Keratinocyte (primary cell): Measurements from ENCODE around the gene AXIN1. TPM values are rescaled to one million over a fixed set of nuclear protein-coding genes. Genes with fewer than 3 reads are reported as not detected.

Experiments used
- DNase-seq: peaks from one replicate; pipeline ENCODE4 v3.0.0-alpha.2; 2011; ENCODE audit warnings: low read depth, missing footprints, low spot score
- FAIRE-seq: peaks from 2 replicates; lab custom pipeline; 2011; peaks lifted over from hg19 to GRCh38; lab: Jason Lieb, UNC
- H2AFZ ChIP-seq: 2 replicates; pipeline ENCODE4 v1.6.0; 2012; ENCODE audit warnings: low read length, control low read depth, inconsistent platforms; ENCODE audit not compliant: control insufficient read depth
- H3K27ac ChIP-seq: 2 replicates; pipeline ENCODE4 v1.5.1; 2011; ENCODE audit warnings: low read length; ENCODE audit not compliant: control insufficient read depth, insufficient read depth
- H3K27me3 ChIP-seq: 3 replicates; pipeline ENCODE4 v1.6.0; 2011; ENCODE audit warnings: low read length; ENCODE audit not compliant: control insufficient read depth, insufficient read depth; ENCODE audit errors: extremely low read depth
- H3K36me3 ChIP-seq, 2 experiments: 2 replicates in 1 of 2; 3 replicates in 1 of 2; pipeline ENCODE4 v1.5.1; 2011; ENCODE audit warnings: low read length in 2 of 2, mild to moderate bottlenecking in 1 of 2; ENCODE audit not compliant: control insufficient read depth in 2 of 2, insufficient read depth in 2 of 2; ENCODE audit errors: extremely low read depth in 1 of 2
- H3K4me1 ChIP-seq: 3 replicates; pipeline ENCODE4 v1.5.1; 2011; ENCODE audit warnings: low read length; ENCODE audit not compliant: control insufficient read depth, insufficient read depth; ENCODE audit errors: extremely low read depth
- H3K4me2 ChIP-seq: 3 replicates; pipeline ENCODE4 v1.6.0; 2011; ENCODE audit warnings: low read depth, low read length; ENCODE audit not compliant: control insufficient read depth, insufficient read depth; ENCODE audit errors: extremely low read depth
- H3K4me3 ChIP-seq, 3 experiments: fragments of 200-600 bp in 1 of 3; sonication (generic) in 1 of 3; 2 replicates in 2 of 3; 3 replicates in 1 of 3; pipeline ENCODE4 v1.5.1; 2011 to 2016; ENCODE audit warnings: low read length in 3 of 3, mild to moderate bottlenecking in 3 of 3, control low read depth in 2 of 3, inconsistent platforms in 1 of 3, low read depth in 1 of 3, mixed read lengths in 1 of 3, mixed run types in 1 of 3, moderate library complexity in 1 of 3; ENCODE audit not compliant: control insufficient read depth in 2 of 3, insufficient read depth in 2 of 3; ENCODE audit errors: extremely low read depth in 1 of 3
- H3K79me2 ChIP-seq: 2 replicates; pipeline ENCODE4 v1.6.0; 2012; ENCODE audit warnings: low read length; ENCODE audit not compliant: control insufficient read depth, insufficient read depth
- H3K9ac ChIP-seq: 3 replicates; pipeline ENCODE4 v1.6.0; 2011; ENCODE audit warnings: low read length; ENCODE audit not compliant: control insufficient read depth, insufficient read depth; ENCODE audit errors: extremely low read depth
- H3K9me1 ChIP-seq: 3 replicates; pipeline ENCODE4 v1.6.0; 2011; ENCODE audit warnings: low read length; ENCODE audit not compliant: control insufficient read depth, insufficient read depth; ENCODE audit errors: extremely low read depth
- H3K9me3 ChIP-seq: 2 replicates; pipeline ENCODE4 v1.5.1; 2012; ENCODE audit warnings: low read depth, low read length; ENCODE audit not compliant: control insufficient read depth
- H4K20me1 ChIP-seq: 3 replicates; pipeline ENCODE4 v1.6.0; 2011; ENCODE audit warnings: low read length; ENCODE audit not compliant: control insufficient read depth, insufficient read depth; ENCODE audit errors: extremely low read depth
- CTCF ChIP-seq, 3 experiments: IDR thresholded peaks in 1 of 3; conservative IDR thresholded peaks in 1 of 3; optimal IDR thresholded peaks in 1 of 3; 2 replicates in 2 of 3; 3 replicates in 1 of 3; pipeline versions ENCODE3 to v1.5.1; 2011; ENCODE audit warnings: low read length in 3 of 3, mild to moderate bottlenecking in 3 of 3, moderate library complexity in 2 of 3, control low read depth in 1 of 3, inconsistent platforms in 1 of 3; ENCODE audit not compliant: insufficient read depth in 2 of 3; ENCODE audit errors: extremely low read depth in 1 of 3
- EZH2 ChIP-seq: IDR thresholded peaks from one replicate; pipeline ENCODE4 v1.6.1; 2012; ENCODE audit warnings: inconsistent platforms, mild to moderate bottlenecking, low read length, moderate library complexity
- dilution Hi-C: fragments of 300-500 bp; cut with MboI; formaldehyde crosslinking; loops from one replicate; pipeline ENCODE4 v1.7.0; 2020; ENCODE audit warnings: low sequenced_read_pairs; ENCODE audit not compliant: extremely low pct_ligation_motif_present
- polyA plus RNA-seq, 5 experiments: library from polyadenylated mRNA; depleted of rRNA in 3 of 5; stranded (reverse) in 3 of 5; stranded (forward) in 1 of 5; unstranded in 1 of 5; fragments of >200 nt; gene quantifications; 1 replicate in 1 of 5; 2 replicates in 3 of 5; 3 replicates in 1 of 5; pipeline versions ENCODE4 v1.2.1 to v1.2.3, GENCODE V29; 2011 to 2012; ENCODE audit warnings: missing spikeins in 2 of 5, low read depth in 1 of 5, low replicate concordance in 1 of 5

AXIN1 gene
- polyA plus RNA-seq, 1 donor (not counting 4 experiments of a cell fraction or from before 2014, with no cell fraction given): 8.8 TPM

GRCh38 chr16:320206-320605 is 32.3 kb downstream of the AXIN1 start:
- Histone ChIP-seq H3K79me2 (peaks cover 85% of the 10 kb centered on the region), H3K4me1 (peaks cover 3% of the 10 kb centered on the region), H3K27me3 (no peaks in the 10 kb centered on the region), H3K4me3 (no peak overlapping the region), H3K27ac (no peak overlapping the region), H3K4me2 (no peak overlapping the region), H3K9me1 (no peaks in the 10 kb centered on the region), H3K36me3 (peaks cover 5 to 19% of the 10 kb centered on the region in 2 experiments), H3K9me3 (no peaks in the 10 kb centered on the region), H4K20me1 (peaks cover 32% of the 10 kb centered on the region), H3K9ac (no peak overlapping the region), H2AFZ (no peak overlapping the region)
- FAIRE-seq (no peak), DNase-seq (no peak)
- dilution Hi-C loops: no loop called here
- TF ChIP-seq CTCF (optimal IDR thresholded peaks at IDR 0.05 in 1 of 3, IDR thresholded peaks at IDR 0.05 in 1 of 3, conservative IDR thresholded peaks at IDR 0.05 in 1 of 3; ENCODE audit: extremely low read depth in 1 of 3, insufficient read depth in 2 of 3, low read length in 3 of 3) (no peak), EZH2 (no peak)

- dilution Hi-C loops: no loop called here
- H3K79me2 ChIP-seq: peaks cover 81% of the 10 kb centered on the region
- no peak for TF ChIP-seq EZH2
- TF ChIP-seq CTCF (optimal IDR thresholded peaks at IDR 0.05 in 1 of 3, IDR thresholded peaks at IDR 0.05 in 1 of 3, conservative IDR thresholded peaks at IDR 0.05 in 1 of 3; ENCODE audit: extremely low read depth in 1 of 3, insufficient read depth in 2 of 3, low read length in 3 of 3): peak in 2 of 3 experiments; percentile 20 to 27
- H3K27ac ChIP-seq: no peak overlapping the region
- DNase-seq (no peak), FAIRE-seq (no peak)
- no peaks in the 10 kb centered on the region for H3K9me1 ChIP-seq
- no peak overlapping the region for H3K9ac ChIP-seq
- no peaks in the 10 kb centered on the region for H3K4me1 ChIP-seq
- H4K20me1 ChIP-seq: peaks cover 25% of the 10 kb centered on the region
- no peaks in the 10 kb centered on the region for H3K9me3 ChIP-seq
- peaks cover 13 to 23% of the 10 kb centered on the region in 2 experiments for H3K36me3 ChIP-seq
- no peaks in the 10 kb centered on the region for H3K27me3 ChIP-seq
- no peak overlapping the region for H2AFZ ChIP-seq
- H3K4me2 ChIP-seq: no peak overlapping the region
- H3K4me3 ChIP-seq: no peak overlapping the region
Measured at GRCh38 chr16:318628-319027, 33.9 kb downstream of the AXIN1 start.
